ENCODE results near the gene MEG3.

The MEG3 gene

GRCh38 chr14:100899884-100900771 is 74.2 kb downstream of the MEG3 start:
- DNase-seq = no peak

DNA sequence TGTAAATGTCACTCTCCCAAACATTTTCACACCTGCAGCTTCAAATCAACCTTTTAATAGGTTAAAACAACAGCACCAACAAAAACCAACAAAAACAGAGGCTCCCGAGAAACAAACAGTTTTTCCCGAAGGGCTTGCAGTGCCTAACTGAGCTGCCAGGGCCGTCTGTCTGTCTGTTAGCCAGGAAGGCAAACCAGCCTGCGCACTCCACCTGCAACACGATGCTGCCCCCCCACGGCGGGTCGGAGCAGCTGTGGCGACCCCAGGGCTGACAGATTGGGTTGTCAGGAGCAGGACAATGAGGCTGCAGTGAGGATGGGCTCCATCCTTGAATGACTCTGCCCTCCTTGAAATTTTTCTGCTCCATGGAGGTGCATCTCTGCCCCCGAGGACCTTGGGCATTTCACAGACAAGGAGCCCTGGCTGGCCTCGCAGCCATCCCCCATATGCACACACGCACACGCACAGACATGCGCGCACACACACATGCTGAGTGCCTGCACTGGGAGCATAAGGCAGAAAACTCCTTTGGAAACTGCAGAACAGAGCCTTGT is 75.0 kb downstream of the MEG3 start:
- no peak for DNase-seq

GRCh38 chr14:100901391-100902183 is 75.7 kb downstream of the MEG3 start:
- no peak for DNase-seq

- DNase-seq = no peak
Measured at GRCh38 chr14:100902295-100903133, 76.6 kb downstream of the MEG3 start.

- DNase-seq = no peak
Measured at GRCh38 chr14:100903134-100903468, 77.2 kb downstream of the MEG3 start.

GRCh38 chr14:100903672-100904185 is 77.8 kb downstream of the MEG3 start, which contains the start of gene RTL1:
TSS of gene RTL1 (minus strand) at chr14:100903722. CDS start at chr14:100884788, 18,934 bp downstream.
- DNase-seq = no peak

- no peak for DNase-seq
Measured at GRCh38 chr14:100904307-100905087, 78.6 kb downstream of the MEG3 start.

DNA sequence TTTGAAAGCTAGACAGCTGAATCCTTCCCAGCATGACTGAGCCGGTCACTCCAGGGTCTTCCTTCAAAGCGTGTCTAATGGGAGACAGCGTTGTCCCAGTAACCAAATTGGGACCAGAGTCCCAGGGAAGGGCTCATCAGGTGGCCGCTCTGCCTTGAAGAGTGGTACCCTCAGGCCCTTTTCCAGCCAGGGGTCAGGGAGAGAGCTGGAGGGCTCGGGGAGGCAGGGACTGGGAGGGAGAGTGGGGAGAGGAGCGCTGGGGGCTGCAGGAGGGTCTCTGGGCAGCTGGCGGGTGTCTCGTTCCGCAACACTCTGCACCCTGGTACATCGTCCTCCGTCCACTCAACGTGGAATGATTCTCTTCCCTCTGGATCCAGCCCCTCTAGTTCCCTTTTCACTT is 79.2 kb downstream of the MEG3 start:
- DNase-seq = no peak

DNA sequence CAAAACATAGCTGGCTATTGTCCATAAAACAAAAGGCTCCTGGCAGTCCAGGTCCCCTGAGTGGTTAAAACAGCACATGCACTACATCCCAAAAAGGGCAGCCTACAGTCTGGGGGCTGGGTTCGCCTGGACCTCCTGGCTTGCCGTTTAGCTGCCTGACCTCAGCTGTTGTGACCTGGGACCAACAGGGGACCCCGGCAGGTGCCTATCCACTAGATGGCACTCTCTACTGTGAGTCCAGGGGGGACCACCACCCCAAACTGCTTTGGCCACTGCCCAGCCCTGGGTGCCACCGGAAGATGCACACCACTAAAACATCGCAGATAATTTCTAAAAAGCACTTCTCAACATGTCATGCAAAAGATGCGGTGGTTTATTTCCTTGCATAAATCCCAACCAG is 80.5 kb downstream of the MEG3 start:
- DNase-seq = no peak

- DNase-seq = no peak
Measured at GRCh38 chr14:100907240-100907639, 81.3 kb downstream of the MEG3 start.

- DNase-seq = no peak
Measured at GRCh38 chr14:100909439-100909838, 83.5 kb downstream of the MEG3 start.
